GM12878 (cell line): ENCODE results near the gene ABCC9.

Experiments used
- CREM ChIP-seq: IDR thresholded peaks from 2 replicates; pipeline ENCODE4 v1.6.1; 2014; ENCODE audit warnings: antibody characterized with exemption, low read depth
- CTCF ChIP-seq, 3 experiments: IDR thresholded peaks in 2 of 3; conservative IDR thresholded peaks in 1 of 3; 2 replicates each; pipeline ENCODE4 v1.5.1; 2011; ENCODE audit warnings: low read depth in 3 of 3, low read length in 3 of 3, mild to moderate bottlenecking in 3 of 3, control low read depth in 2 of 3, moderate library complexity in 2 of 3, inconsistent platforms in 1 of 3, mixed read lengths in 1 of 3; ENCODE audit not compliant: control insufficient read depth in 2 of 3, insufficient read depth in 1 of 3; ENCODE audit errors: extremely low read depth in 1 of 3
- MEF2A ChIP-seq: IDR thresholded peaks from 2 replicates; pipeline ENCODE4 v1.6.1; 2011; ENCODE audit warnings: low read depth, mild to moderate bottlenecking, low read length, moderate library complexity; ENCODE audit not compliant: insufficient read depth
- POLR2A ChIP-seq: IDR thresholded peaks from 2 replicates; pipeline ENCODE4 v1.6.1; 2011; ENCODE audit warnings: low read depth, mild to moderate bottlenecking, low read length
- POLR2AphosphoS5 ChIP-seq: IDR thresholded peaks from 2 replicates; pipeline ENCODE4 v1.6.1; 2011; ENCODE audit warnings: mild to moderate bottlenecking, low read length, inconsistent platforms
- SUZ12 ChIP-seq: fragments of 200-600 bp; sonication (generic); IDR thresholded peaks from one replicate; pipeline ENCODE4 v1.6.1; 2018; ENCODE audit warnings: antibody characterized with exemption, mild to moderate bottlenecking; ENCODE audit not compliant: unreplicated experiment
- ZBTB33 ChIP-seq: fragments of 450-650 bp; IDR thresholded peaks from 2 replicates; pipeline ENCODE4 v1.6.1; 2017; ENCODE audit warnings: mild to moderate bottlenecking

GRCh38 chr12:21850419-21850818 lies 90.8 kb downstream of the ABCC9 start:
- TF ChIP-seq POLR2A = no peak
- TF ChIP-seq CTCF (IDR thresholded peaks at IDR 0.05 in 2 of 3, conservative IDR thresholded peaks at IDR 0.05 in 1 of 3; ENCODE audit: control insufficient read depth in 2 of 3, extremely low read depth in 1 of 3, insufficient read depth in 1 of 3, low read depth in 3 of 3, low read length in 3 of 3) = no peak
- no peak for TF ChIP-seq SUZ12
- TF ChIP-seq POLR2AphosphoS5 = no peak
- no peak for TF ChIP-seq ZBTB33
- TF ChIP-seq CREM = no peak
- TF ChIP-seq MEF2A = no peak
